HG02588 (cell line): ENCODE measurements around the gene TJP2.

Experiments
- ATAC-seq: cut with Tn5 transposase; IDR thresholded peaks from one replicate; pipeline ENCODE4 v1.9.1; 2021; ENCODE audit warnings: mild to moderate bottlenecking, moderate library complexity; ENCODE audit not compliant: unreplicated experiment

TJP2 gene

DNA sequence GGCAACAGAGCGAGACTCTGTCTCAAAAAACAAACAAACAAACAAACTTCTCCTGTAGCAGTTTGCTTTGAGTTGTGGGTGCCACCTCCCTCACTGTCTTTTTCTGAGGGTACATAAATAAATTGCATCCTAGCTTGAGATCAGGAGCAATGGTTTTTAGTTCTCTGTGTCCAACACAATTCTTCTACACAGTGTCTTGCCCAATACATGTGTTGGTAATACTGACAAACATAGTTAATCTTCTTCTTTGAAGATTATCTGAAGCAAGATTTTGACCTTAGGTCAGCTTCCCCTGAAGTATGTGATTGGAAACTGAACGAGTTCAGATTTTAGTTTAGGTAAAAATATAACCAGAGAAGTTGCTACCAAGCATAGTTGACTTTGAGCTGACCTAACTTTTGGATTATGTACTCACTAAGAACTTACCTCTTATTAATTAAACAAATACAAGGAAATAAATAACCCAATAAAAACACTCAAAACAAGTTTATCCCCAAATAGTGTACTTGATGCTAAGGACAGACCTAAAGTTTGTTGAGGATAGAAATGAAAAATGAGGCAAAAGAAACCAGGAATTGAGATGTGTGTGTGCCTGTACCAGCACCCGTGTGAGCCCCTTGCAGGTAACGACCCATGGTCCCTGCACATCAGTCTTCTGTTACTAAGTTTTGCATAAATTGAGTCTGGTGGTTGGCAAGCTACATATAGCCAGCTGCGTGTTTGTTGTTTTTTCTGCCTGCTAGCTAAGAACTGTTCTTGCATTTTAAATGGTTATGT, 16.2 kb downstream of the TJP2 start:
- ATAC-seq: peak; percentile 71

DNA sequence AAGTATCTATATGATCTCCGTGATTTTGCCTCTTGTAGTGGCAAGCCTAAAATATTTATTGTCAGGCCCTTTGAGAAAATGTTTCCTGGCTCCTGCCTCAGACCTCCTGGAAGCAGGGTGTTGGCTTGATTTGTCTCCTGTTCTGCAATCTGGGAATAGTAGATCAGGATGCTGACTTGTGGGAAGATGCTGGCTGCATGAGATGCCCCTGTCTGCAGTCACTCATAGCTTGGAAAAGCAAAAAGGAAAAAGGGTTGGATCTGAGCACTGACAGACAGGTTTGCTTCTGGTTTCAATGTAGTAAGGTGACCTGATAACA, 16.7 kb downstream of the TJP2 start:
- peak; percentile 7 for ATAC-seq

DNA sequence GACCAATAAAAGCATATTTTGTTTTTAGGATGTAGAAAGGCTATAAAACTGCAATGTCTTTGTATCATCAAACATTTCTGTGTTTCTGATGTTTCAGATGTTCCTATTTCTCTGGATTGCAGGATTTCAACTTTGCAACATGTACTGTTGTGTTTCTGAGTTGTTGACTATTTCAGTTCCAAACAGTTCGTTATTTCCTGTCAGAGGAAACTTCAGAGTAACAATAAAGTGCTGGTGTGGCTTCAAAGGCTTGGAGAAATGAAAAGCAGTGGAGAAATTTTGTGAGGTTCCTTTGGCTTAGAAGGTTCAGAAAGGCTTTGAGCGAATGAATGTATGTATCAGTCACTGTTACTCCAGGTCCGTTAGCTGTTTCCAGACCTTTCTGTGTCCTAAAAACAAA, 17.2 kb downstream of the TJP2 start:
- ATAC-seq: no peak

DNA sequence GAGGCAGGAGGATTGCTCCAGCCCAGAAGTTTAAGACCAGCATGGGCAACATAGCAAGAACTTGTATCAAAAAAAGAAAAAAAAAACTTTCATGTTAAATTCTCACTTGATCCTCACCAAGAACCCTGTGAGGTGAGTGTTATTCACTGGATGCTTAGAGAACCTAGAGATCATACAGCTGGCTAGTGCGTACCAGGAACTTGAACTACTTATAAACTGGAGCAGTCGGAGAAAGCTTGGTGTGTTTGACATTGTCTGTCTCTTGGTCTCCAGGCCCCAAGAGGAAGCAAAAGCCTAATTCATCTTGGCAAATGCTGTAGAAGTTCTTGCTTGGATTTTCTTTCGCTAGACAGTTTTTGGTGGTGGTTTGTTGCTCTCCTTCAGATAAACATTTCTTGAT, 18.1 kb downstream of the TJP2 start:
- ATAC-seq: no peak

DNA sequence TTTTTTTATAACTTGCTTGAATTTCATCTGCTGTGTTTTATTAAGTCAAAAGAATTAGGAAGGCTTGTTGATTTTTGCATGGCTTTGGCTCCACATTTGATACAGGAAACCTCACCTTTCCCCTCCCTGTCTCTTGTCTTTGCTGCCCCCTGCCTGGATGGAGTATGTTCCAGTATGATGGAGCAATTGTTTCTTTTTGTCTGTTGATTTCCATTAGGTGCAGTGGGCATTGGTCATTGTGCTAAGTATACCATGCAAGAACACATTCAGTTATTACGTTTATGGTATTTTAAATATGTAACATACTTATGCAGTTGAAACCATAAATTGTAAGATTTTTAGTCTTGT, 19.6 kb downstream of the TJP2 start:
- ATAC-seq: no peak

DNA sequence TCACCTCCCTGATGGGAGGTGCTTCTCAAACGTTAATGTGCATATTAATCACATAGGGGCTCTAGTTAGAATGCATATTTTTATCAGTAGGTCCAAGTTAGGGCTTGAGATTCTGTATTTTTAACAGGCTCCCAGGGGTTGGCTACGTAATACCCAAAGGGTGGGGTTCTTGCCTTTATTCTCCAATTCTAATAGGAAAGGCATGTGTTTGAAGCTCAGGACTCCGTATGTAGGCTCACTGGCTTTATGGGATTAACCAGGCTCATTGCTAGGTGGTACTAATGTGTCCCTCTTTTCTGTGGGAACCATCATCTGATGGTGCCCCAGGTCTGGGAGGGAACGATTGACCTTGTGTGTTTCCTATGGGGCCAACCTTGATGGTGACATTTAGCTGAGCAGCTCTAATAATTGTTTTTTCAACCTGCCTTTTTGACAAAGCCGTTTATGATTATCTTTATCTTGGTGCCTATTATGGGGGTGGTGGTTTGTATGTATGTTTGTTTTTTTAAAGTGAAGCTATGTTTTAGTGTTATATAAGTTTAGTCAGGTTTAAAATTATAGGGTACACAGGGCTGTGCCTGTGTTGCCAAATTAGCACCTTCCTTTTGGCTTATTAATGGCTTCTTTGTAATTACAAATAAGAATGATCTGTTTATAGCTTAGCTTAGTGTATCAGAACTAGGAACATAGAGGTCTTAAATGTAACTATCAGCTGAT, 20.8 kb downstream of the TJP2 start:
- no peak for ATAC-seq

DNA sequence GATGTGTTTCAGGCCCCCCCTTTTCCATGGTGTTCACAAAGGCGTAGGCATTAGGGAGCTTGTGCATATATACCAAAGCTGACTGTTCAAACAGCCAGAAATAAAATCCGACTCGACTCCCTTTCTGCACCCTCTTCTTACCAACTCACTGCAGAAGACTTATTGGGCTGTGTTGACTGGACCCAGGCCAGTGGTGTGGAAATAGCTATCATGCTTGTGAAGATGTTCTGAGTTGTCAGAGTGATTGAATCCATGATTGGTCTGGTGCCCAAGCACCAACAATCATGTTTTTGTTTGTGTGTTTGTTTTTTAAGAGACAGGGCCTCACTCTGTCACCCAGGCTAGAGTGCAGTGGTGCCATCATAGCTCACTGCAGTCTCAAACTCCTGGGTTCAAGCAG, 21.6 kb downstream of the TJP2 start:
- ATAC-seq: no peak

DNA sequence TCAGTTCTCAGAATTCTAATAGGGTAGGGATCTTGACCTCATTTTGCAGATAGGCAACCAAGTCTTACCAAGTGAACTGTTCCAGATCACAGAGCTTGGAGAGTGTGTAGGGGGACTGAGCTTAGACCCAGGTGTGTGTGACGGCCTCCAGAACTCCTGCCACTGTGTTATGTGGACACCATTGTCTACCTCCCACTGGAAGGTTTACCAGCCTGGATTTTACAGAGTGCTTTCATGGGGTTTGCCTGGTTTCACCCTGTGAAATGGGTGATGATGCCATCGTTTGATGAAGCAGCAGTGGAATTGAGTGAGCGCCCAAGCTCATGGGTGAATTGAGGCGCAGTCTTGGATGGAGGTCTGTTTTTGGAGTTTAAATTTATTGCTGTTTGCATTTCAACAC, 23.6 kb downstream of the TJP2 start:
- ATAC-seq: no peak

DNA sequence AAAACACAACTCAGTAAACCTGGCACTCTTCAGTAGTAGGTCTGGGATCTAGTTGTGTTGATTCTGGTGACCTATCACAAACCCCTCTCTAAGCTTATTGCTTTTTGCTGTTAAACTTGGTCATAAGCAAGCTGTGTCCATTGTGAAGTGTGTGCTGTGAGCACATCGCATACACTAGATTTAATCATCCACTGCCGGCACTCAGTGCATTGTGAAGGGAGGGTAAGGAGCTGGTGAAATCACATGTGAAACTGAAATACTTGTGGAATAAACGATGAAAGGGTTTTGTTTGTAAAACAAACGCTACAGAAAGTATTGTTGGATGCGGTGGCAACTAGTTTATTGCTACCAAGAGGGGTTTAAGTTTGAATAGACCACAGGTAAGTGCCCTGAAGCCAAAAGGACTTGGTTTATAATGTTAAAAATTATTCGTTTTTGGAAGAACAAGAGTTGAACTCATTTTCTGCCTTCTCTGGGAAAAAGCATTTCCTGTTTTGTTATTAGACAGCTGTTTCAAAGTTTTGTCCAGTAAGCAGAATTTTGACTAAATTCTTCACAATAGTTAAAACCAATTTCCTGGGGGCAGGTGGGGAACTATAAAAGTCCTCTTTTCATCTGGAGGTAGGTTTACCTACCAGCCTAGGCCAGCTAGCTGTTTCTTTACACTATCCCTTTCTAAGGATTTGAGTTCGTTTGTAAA, 24.6 kb downstream of the TJP2 start:
- ATAC-seq: no peak

DNA sequence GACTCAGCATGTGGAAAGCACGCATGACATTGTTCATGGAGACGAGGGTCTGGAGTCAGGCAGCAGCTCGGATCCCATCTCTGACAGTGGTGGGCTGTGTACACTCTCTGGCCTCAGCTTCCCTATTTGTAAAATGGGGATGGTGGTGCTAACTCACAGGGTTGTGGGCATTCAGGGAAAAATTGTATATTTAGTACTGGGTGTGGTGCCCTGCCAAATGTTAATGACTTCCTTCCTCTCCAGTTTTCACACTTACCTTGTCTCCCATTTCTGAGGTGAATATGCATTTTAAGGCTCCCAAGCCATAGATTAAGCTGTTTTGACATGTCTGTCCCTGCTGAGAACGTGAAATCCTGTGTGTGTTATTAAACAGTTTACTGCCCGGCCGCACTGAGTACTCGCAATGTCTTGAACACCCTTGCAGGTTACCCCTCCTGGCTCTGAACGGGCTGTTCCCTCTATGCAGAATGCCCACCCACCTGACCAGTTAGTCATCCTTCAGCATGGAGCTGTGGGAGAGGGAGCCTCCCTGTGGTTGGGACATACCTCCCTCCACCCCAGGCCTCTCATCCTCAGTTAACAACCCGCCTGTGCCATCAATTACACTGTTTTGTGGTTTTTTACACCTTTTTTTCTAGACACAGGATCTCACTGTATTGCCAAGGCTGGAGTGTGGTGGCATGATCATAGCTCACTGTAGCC, 25.8 kb downstream of the TJP2 start:
- ATAC-seq: no peak

DNA sequence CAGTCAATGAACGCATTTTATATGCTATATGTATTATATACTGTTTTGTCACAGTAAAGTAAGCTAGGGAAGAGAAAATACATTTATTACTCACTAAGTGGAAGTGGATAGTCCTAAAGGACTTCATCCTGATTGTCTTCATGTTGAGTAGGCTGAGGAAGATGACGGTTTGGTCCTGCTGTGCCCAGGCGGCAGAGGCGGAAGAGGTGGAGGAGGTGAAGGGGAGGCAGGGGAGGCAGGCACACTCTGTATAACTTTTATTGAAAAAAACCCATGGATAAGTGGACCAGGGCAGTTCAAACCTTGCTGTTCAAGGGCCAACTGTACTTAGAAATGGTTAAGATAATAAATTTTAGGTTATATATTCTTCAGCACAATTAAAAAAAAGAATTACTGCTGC, 28.5 kb downstream of the TJP2 start:
- ATAC-seq: no peak

DNA sequence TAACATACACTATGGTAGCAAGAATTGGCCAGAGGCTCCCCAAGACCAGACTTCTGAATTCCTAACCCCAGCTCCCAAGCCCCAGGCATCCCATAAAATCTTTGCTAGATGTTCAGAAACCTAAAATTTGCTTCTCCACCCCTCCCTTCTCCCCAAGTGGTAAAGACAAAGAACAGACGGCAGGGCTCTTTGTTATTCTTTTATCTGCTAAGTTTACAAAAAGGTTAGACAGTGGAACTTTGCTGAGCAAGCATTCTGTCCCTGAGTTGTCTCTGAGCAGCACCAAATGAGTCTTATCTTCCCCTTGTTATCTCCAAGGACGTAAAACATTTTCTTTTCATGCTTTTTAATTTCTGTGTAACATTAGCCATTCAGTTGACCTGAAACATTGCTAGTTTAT, 30.2 kb downstream of the TJP2 start:
- no peak for ATAC-seq

DNA sequence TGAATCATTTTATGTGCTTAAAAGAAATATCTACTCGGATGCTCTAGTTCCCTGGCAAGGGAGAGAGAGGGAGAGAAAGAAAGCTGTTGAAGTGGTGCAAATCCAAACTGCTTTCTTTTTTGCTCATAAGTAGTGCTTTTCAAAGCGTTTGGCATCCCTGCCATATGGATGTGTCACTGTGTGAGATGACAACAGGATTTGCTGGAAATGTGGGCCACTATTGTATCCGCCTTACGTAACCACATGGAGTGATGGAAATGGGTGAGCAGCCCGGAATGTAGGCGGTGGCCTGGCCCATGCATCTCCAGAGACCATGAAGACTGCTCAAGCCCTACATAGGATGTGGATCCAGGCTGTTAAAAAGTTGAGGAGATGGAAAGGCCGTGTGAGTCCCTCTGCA, 30.8 kb downstream of the TJP2 start:
- no peak for ATAC-seq

DNA sequence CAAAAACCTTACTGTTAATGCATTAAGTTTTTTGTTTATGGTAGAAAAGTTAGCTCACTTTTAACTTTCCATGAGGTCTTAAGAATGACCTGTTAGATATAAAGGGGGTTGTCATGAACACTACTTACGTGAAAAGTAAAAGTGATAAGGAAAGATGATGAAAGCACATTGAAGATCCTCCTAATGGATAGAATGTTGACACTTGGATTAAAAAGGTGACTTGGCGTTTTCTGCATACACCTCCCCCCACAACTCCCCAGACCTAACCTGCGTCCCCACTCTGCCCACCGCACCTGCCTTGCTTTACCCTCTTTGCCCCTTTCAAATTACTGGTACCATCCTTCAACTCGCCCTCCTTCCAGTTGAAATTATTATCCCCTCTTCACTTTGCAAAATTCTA, 32.0 kb downstream of the TJP2 start:
- ATAC-seq: no peak

DNA sequence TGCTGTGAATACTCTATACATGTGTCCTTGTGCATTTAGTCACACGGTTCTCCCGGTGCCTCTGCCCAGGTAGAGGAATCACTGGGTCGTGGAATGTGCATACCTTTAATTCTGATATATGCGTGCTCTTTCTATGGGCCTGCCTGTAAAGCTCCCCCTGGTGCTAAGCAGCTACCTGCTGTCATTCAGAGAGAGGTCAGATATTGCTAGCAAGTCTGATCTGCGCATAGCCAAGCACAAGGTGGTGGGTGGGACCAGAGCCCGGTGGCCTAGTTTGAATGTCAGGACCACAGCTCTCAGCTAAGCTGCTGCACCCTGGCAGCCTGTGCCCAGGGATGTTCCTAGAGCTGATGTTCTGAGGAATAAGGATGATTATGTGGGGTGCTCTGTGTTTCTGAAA, 33.4 kb downstream of the TJP2 start:
- ATAC-seq: no peak

DNA sequence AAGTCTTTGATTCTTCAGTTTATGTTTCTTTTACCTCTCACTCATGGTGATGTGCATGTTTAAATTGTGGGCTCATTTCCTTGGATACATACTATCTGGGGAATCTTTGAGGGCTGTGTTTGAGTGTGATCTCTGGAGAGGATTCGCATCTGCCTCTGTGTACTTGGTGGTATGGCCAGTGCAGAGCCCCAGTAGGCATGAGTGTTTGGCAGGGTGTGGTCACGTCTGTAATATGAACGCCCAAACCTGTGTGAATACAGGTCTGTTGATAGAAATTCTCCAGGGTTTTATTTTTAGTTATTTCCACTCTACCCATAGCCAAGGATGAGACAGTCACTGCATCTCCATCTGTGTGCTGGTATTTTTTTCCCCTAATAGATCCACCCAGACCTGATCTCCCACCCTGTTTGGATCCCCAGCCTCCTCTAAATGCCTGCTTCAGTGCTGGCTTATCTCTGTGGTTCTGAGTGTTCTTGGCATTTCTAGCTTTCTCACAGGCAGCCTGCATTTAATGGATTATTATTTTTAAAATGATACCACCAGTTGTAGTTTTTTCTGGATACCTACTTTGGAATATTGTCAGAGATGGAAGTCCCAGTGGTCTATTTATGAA, 37.5 kb downstream of the TJP2 start:
- ATAC-seq: no peak

DNA sequence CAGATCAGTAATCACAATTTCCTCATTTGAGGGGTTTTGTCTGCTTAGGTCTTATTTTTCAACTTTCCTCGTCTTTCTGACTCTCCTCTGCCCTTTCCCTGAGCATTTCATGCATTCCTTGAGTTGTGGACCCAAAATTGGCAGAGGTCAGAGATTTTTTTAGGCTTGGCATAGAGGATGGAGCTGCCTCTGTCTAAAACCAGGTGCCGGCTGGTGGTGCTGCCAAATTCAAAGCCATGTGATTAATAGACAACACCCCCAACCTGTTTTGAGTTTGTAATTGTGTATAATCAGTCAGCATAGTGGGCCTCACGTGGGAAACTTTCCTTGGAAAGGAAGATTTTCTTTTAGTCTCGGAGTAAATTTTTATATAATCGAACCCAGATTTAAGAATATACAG, 39.6 kb downstream of the TJP2 start:
- no peak for ATAC-seq

DNA sequence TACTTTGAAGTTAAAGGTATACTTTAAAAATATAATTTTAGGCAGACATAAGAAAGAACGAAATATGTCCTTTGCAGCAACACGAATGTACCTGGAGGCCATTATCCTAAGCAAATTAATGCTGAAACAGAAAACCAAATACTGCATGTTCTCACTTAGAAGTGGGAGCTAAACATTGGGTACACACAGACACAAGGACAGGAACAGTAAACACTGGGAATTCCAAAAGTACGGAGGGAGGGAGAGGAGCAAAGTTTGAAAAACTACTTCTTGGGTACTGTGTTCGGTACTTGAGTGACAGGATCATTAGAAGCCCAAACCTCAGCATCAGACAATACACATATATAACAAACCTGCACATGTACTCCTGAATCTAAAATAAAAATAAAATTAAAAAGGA, 40.9 kb downstream of the TJP2 start:
- ATAC-seq: no peak

DNA sequence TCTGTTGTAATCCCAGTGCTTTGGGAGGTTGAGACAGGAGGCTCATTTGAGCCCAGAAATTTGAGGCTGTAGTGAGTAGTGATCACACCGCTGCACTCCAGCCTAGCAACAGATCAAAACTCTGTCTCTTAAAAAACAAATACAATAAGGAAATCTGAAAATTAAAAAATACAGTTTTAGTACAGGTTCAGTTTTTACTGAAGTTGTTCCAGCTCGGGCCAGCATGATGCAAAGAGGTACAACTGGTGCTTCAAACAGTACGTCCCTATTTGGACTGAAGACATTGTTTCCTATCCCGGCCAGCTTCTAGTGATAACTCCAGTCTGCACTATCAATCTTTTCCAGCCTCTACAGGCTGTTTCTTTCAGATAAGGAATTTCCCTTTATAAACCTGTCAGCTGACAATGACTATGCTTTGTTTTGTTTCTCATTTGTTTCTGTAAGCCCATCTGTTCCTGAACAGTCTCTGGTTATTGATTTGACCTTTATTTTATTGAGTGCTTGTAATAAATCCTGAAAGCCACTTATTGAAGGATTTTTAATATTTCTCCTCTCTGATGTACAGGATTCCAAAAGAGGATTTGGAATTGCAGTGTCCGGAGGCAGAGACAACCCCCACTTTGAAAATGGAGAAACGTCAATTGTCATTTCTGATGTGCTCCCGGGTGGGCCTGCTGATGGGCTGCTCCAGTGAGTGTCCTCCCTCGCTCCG, 41.9 kb downstream of the TJP2 start:
- no peak for ATAC-seq

DNA sequence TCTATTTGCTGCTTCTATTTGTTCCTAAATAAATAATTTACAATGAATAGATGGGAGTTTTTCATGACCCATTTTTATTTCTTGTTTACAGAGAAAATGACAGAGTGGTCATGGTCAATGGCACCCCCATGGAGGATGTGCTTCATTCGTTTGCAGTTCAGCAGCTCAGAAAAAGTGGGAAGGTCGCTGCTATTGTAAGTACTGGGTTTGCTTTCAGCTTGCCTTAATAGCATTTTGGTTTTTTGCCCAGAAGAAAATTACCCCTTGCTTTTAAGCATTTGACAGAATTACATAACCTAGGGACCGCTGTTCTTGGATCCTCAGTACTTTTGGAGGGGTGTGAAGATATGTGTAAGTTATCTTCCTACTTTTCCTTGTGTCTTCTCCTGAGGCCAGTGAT, 44.1 kb downstream of the TJP2 start:
- ATAC-seq: no peak

DNA sequence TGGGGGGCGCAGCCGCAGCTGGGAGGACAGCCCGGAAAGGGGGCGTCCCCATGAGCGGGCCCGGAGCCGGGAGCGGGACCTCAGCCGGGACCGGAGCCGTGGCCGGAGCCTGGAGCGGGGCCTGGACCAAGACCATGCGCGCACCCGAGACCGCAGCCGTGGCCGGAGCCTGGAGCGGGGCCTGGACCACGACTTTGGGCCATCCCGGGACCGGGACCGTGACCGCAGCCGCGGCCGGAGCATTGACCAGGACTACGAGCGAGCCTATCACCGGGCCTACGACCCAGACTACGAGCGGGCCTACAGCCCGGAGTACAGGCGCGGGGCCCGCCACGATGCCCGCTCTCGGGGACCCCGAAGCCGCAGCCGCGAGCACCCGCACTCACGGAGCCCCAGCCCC, 47.0 kb downstream of the TJP2 start:
- ATAC-seq: no peak
